Stimulated activated effector memory CD8-positive, alpha-beta T cell treated with anti-CD3 and anti-CD28 coated beads, Interleukin-12 subunit alpha, Interleukin-12 subunit beta, amount 100 ng/mL, for 72 hours (primary cell): ENCODE data around the gene ATF4.

Experiments used
- ATAC-seq: fragments of 150-1000 bp; cut with Tn5 transposase; 2 replicates; pipeline ENCODE4 v1.10.0; 2021
- DNase-seq, 2 donors: peaks; one replicate each; pipeline ENCODE4 v3.0.0; 2021 to 2022; ENCODE audit warnings: low spot score in 2 of 2
- H3K27ac Mint-ChIP-seq: one replicate; pipeline ENCODE4 v1.8.0; 2022; ENCODE audit warnings: mild to moderate bottlenecking, mixed read lengths
- H3K36me3 Mint-ChIP-seq: one replicate; pipeline ENCODE4 v1.8.0; 2022; ENCODE audit warnings: mild to moderate bottlenecking, mixed read lengths
- H3K4me1 Mint-ChIP-seq: one replicate; pipeline ENCODE4 v1.8.0; 2022; ENCODE audit warnings: mixed read lengths
- H3K4me3 Mint-ChIP-seq: one replicate; pipeline ENCODE4 v1.8.0; 2022; ENCODE audit warnings: mild to moderate bottlenecking, mixed read lengths
- H3K9me3 Mint-ChIP-seq: one replicate; pipeline ENCODE4 v1.8.0; 2022; ENCODE audit warnings: mixed read lengths

ATF4 gene

DNA sequence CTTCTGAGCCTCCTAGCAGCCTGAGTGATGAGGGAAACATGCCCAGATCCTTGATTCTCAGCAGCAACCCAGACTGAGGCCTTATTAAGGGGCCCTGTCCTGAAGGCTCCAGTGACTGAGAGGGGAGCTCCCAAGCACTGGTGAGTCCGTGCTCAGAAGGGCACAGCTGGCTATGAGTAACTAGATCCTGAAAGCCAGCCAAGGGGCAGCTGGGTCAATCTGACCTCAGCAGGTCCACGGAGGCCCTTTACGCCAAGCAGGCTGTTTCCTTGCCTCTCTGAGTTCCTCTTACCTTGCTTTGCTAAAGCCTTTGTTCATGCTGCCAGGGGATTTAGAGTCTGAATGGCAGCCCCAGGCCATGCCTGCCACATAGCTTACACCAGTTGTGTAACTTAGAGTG lies 37.6 kb upstream of the ATF4 start:
- Mint-ChIP-seq H3K36me3 (no peaks in the 10 kb centered on the region), H3K9me3 (no peaks in the 10 kb centered on the region), H3K4me3 (no peak overlapping the region), H3K27ac (no peak overlapping the region), H3K4me1 (no peaks in the 10 kb centered on the region)
- no peak for DNase-seq
- ATAC-seq, result no peak

GRCh38 chr22:39486951-39487825 lies 33.2 kb upstream of the ATF4 start:
- H3K4me1 Mint-ChIP-seq, result peaks cover 8% of the 10 kb centered on the region
- H3K36me3 Mint-ChIP-seq, result no peaks in the 10 kb centered on the region
- H3K4me3 Mint-ChIP-seq, result no peak overlapping the region
- H3K27ac Mint-ChIP-seq, result no peak overlapping the region
- DNase-seq (no peak), ATAC-seq (no peak)
- H3K9me3 Mint-ChIP-seq, result no peaks in the 10 kb centered on the region

GRCh38 chr22:39487826-39488520 lies 32.4 kb upstream of the ATF4 start:
- no peak overlapping the region for H3K27ac Mint-ChIP-seq
- H3K4me3 Mint-ChIP-seq, result no peak overlapping the region
- peaks cover 8% of the 10 kb centered on the region for H3K4me1 Mint-ChIP-seq
- ATAC-seq (no peak), DNase-seq (no peak)
- no peaks in the 10 kb centered on the region for H3K36me3 Mint-ChIP-seq
- no peaks in the 10 kb centered on the region for H3K9me3 Mint-ChIP-seq

- ATAC-seq (no peak), DNase-seq (no peak)
- Mint-ChIP-seq H3K4me3 (no peak overlapping the region), H3K36me3 (no peaks in the 10 kb centered on the region), H3K4me1 (peaks cover 15% of the 10 kb centered on the region), H3K9me3 (no peaks in the 10 kb centered on the region), H3K27ac (no peak overlapping the region)
Observed at GRCh38 chr22:39488563-39489083, 31.7 kb upstream of the ATF4 start.

- Mint-ChIP-seq H3K27ac (no peak overlapping the region), H3K4me1 (peaks cover 15% of the 10 kb centered on the region), H3K9me3 (no peaks in the 10 kb centered on the region), H3K4me3 (peak overlapping the region; percentile 29), H3K36me3 (no peaks in the 10 kb centered on the region)
- no peak for ATAC-seq
- no peak for DNase-seq
Observed at GRCh38 chr22:39489094-39490068, 31.0 kb upstream of the ATF4 start.

- DNase-seq (peak; percentile 42 to 86), ATAC-seq (peak; percentile 99)
- peaks cover 20% of the 10 kb centered on the region for H3K4me1 Mint-ChIP-seq
- no peaks in the 10 kb centered on the region for H3K9me3 Mint-ChIP-seq
- peak overlapping the region; percentile 29 for H3K4me3 Mint-ChIP-seq
- H3K27ac Mint-ChIP-seq, result no peak overlapping the region
- no peaks in the 10 kb centered on the region for H3K36me3 Mint-ChIP-seq
Observed at GRCh38 chr22:39490135-39490798, 30.1 kb upstream of the ATF4 start.

DNA sequence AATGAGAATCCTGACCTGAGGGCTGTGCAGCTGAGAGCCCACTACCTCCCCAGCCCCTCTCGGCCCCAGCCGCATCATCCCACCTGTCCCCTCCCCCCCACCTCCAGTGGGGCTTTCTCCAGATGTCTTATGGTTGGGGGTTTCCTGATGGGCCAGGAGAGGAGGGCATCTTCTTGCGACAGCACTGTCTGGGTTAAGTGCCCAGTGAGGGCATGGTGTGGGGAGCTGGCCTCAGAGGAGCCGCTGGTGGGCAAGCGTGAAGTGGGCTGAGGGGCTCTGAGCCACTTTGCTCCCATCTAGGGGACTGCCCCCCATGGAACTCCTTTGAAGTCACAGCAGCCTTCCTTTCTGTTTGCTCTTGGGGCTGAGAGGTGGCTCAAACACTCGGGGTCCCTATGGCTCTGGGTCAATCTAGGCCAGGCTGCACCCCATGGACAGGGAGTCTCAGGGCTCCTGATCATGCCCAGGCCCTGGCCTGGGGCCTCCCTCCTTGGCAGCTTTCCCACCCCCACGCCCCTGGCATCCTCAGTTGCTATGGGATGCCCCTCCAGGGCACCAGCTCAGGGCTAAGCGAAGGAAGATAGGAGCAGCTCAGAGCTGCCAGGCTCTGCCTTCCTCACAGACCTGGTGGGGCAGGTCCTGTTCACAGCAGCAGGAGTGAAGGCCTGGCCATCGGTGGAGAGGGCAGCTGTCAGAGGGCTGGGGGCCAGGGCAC lies 29.2 kb upstream of the ATF4 start:
- Mint-ChIP-seq H3K36me3 (no peaks in the 10 kb centered on the region), H3K4me1 (peaks cover 20% of the 10 kb centered on the region), H3K27ac (no peak overlapping the region), H3K9me3 (no peaks in the 10 kb centered on the region), H3K4me3 (no peak overlapping the region)
- DNase-seq (no peak), ATAC-seq (no peak)

GRCh38 chr22:39491696-39492095 lies 28.7 kb upstream of the ATF4 start:
- Mint-ChIP-seq H3K27ac (no peak overlapping the region), H3K9me3 (no peaks in the 10 kb centered on the region), H3K4me1 (peaks cover 20% of the 10 kb centered on the region), H3K4me3 (no peak overlapping the region), H3K36me3 (no peaks in the 10 kb centered on the region)
- DNase-seq, result no peak
- no peak for ATAC-seq

DNA sequence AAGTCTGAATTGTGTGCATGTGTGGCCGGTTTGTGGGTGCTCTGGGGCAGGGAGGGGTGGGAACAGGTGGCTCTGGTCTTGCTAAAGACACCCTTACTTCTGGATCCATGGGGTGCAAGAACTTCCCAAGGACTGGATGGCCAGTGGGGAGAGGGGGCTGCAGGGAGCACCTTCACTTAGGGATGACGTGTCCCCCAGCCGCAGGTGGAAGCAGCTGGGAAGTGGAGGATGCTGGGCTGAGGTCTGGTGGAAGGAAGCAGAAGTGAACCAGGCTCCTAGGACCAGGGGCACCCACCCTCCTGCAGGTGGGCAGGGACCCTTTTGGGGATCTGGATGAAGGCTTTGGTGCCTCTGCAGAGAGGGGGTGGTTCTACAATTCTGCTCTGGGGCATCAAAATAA lies 28.2 kb upstream of the ATF4 start:
- H3K36me3 Mint-ChIP-seq, result no peaks in the 10 kb centered on the region
- no peak overlapping the region for H3K27ac Mint-ChIP-seq
- ATAC-seq (no peak), DNase-seq (no peak)
- no peaks in the 10 kb centered on the region for H3K9me3 Mint-ChIP-seq
- peaks cover 20% of the 10 kb centered on the region for H3K4me1 Mint-ChIP-seq
- H3K4me3 Mint-ChIP-seq, result no peak overlapping the region

GRCh38 chr22:39493759-39494158 lies 26.6 kb upstream of the ATF4 start:
- H3K4me3 Mint-ChIP-seq, result no peak overlapping the region
- peaks cover 20% of the 10 kb centered on the region for H3K4me1 Mint-ChIP-seq
- ATAC-seq (no peak), DNase-seq (no peak)
- no peak overlapping the region for H3K27ac Mint-ChIP-seq
- H3K9me3 Mint-ChIP-seq, result no peaks in the 10 kb centered on the region
- H3K36me3 Mint-ChIP-seq, result no peaks in the 10 kb centered on the region

GRCh38 chr22:39494471-39495120 lies 25.8 kb upstream of the ATF4 start:
- H3K4me3 Mint-ChIP-seq, result no peak overlapping the region
- no peak overlapping the region for H3K27ac Mint-ChIP-seq
- H3K4me1 Mint-ChIP-seq, result peaks cover 20% of the 10 kb centered on the region
- H3K9me3 Mint-ChIP-seq, result no peaks in the 10 kb centered on the region
- DNase-seq, result no peak
- no peaks in the 10 kb centered on the region for H3K36me3 Mint-ChIP-seq
- ATAC-seq, result no peak

- H3K4me1 Mint-ChIP-seq, result peaks cover 16% of the 10 kb centered on the region
- ATAC-seq, result peak; percentile 76
- H3K4me3 Mint-ChIP-seq, result no peak overlapping the region
- peak in 1 of 2 donors; percentile 68 for DNase-seq
- no peaks in the 10 kb centered on the region for H3K9me3 Mint-ChIP-seq
- H3K36me3 Mint-ChIP-seq, result no peaks in the 10 kb centered on the region
- no peak overlapping the region for H3K27ac Mint-ChIP-seq
Observed at GRCh38 chr22:39496131-39496838, 24.1 kb upstream of the ATF4 start.

DNA sequence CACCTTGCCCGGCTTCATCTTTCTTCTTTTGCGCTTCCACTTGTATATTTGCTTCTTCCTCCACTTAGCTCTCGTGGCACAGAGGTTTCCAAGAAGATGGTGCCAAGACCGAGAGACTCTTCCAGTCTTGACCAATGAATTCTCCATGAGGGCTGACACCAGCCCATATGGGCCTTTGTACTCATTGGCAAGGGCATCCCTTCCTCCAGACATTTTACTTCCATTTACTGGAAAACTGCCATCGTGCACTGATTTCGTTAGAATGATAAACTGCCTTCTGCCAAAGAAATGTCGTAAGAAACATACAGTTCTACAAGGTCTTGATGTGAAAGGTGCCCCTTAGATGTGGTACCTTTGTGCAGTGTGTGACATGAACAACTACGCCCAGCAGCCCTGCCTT lies 22.9 kb upstream of the ATF4 start:
- ATAC-seq, result no peak
- H3K36me3 Mint-ChIP-seq, result no peaks in the 10 kb centered on the region
- H3K4me3 Mint-ChIP-seq, result no peak overlapping the region
- peaks cover 27% of the 10 kb centered on the region for H3K4me1 Mint-ChIP-seq
- H3K27ac Mint-ChIP-seq, result no peak overlapping the region
- DNase-seq, result no peak
- H3K9me3 Mint-ChIP-seq, result no peaks in the 10 kb centered on the region
